Stimulated activated CD8-positive, alpha-beta memory T cell treated with anti-CD3 and anti-CD28 coated beads, Interleukin-4, amount 100 ng/mL, for 48 hours (primary cell): ENCODE results near the gene PPME1.

Source experiments
- DNase-seq: peaks from one replicate; pipeline ENCODE4 v3.0.0-alpha.2; 2020

PPME1 gene

GRCh38 chr11:74233683-74234082 is 62.6 kb downstream of the PPME1 start:
- DNase-seq: no peak

- DNase-seq: no peak
Measured at GRCh38 chr11:74235121-74235520, 64.0 kb downstream of the PPME1 start.

GRCh38 chr11:74237541-74237940 is 66.5 kb downstream of the PPME1 start:
- DNase-seq: no peak

GRCh38 chr11:74238243-74238642 is 67.2 kb downstream of the PPME1 start:
- DNase-seq: no peak

- no peak for DNase-seq
Measured at GRCh38 chr11:74248469-74248868, 77.4 kb downstream of the PPME1 start.

- no peak for DNase-seq
Measured at GRCh38 chr11:74249496-74249895, 78.4 kb downstream of the PPME1 start.

- no peak for DNase-seq
Measured at GRCh38 chr11:74253361-74253760, 82.3 kb downstream of the PPME1 start.

GRCh38 chr11:74255741-74256375 is 84.8 kb downstream of the PPME1 start:
- peak; percentile 55 for DNase-seq

- no peak for DNase-seq
Measured at GRCh38 chr11:74256378-74257133, 85.5 kb downstream of the PPME1 start.

GRCh38 chr11:74257959-74258553 is 87.0 kb downstream of the PPME1 start:
- DNase-seq: no peak

GRCh38 chr11:74262725-74263124 is 91.6 kb downstream of the PPME1 start:
- DNase-seq: no peak

GRCh38 chr11:74265256-74265655 is 94.2 kb downstream of the PPME1 start:
- no peak for DNase-seq

- no peak for DNase-seq
Measured at GRCh38 chr11:74267014-74267413, 95.9 kb downstream of the PPME1 start.

- no peak for DNase-seq
Measured at GRCh38 chr11:74268456-74268855, 97.4 kb downstream of the PPME1 start.

- peak; percentile 36 for DNase-seq
Measured at GRCh38 chr11:74269161-74269811, 98.2 kb downstream of the PPME1 start.

- no peak for DNase-seq
Measured at GRCh38 chr11:74272276-74272675, 101.2 kb downstream of the PPME1 start.

GRCh38 chr11:74276581-74276980 is 105.5 kb downstream of the PPME1 start:
- DNase-seq: no peak

- DNase-seq: no peak
Measured at GRCh38 chr11:74278103-74278502, 107.0 kb downstream of the PPME1 start.

- no peak for DNase-seq
Measured at GRCh38 chr11:74278721-74279161, 107.7 kb downstream of the PPME1 start.

- DNase-seq: no peak
Measured at GRCh38 chr11:74279256-74279655, 108.2 kb downstream of the PPME1 start.

GRCh38 chr11:74280494-74280893 is 109.4 kb downstream of the PPME1 start:
- DNase-seq: no peak

- DNase-seq: no peak
Measured at GRCh38 chr11:74282421-74282820, 111.3 kb downstream of the PPME1 start.

GRCh38 chr11:74282914-74283371 is 111.9 kb downstream of the PPME1 start:
- DNase-seq: no peak
